HG02678 (cell line): Measurements from ENCODE around the gene CCDC134.
A peak's percentile ranks its signal among the peaks of the same experiment; 100 is the strongest.

Source experiments
- ATAC-seq: cut with Tn5 transposase; IDR thresholded peaks from one replicate; pipeline ENCODE4 v1.9.1; 2021; ENCODE audit warnings: mild to moderate bottlenecking, moderate library complexity; ENCODE audit not compliant: unreplicated experiment

Gene CCDC134

DNA sequence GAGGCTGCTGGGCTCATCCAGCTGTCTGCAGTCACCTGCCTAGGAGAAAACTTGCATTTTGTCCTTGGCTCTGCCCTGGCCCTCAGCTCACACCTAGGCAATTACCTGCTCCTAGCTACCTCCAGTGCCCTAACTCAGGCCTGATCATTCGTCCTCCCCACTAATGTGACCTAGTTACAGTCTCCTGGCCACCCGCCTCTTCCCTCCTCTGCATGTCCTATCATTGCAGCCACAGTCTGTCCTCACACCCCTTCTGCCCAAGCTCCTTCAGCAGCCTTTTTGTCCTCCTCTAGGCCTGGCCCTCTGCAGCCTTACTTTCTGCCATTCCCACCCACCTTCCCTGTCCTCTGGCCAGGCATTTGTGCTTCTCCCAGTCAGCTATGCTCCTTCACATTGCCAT is 17.7 kb upstream of the CCDC134 start:
- no peak for ATAC-seq

DNA sequence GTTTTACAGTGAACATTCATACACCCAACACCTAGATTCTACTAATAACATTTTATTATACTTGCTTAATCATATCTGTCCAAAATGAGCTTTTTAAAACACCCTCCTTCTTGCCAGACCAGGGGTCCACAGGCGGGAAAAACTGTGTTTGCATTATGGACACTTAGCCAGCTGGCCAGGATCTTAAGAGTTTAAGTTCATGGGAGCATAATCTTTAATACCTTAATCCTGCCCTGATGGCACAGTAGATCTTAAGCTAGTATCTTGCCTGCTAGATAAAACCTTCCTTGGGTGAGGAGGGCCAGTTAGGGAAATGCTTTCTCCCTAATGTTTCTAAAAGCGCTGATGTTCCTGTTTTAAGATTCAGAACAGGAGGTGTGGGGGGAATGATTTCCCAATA is 13.1 kb upstream of the CCDC134 start:
- ATAC-seq = no peak

DNA sequence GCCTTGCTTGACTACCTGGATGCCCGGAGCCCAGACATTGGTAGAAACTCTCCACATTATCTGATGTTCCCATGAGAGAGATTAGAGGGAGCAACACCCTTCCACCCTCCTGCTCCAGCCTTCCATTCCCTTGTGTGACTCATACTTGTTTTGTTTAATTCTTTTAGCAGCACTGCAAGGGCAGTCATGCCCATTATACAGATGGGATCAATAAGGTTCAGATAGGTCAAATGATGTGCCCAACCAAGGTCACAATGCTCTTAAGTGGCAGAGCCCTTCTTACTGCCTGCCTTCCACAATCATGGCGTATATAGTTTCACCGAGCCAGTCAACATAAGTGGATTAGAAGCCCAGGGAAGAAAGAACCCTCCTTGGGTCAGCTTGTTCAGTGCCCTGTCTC is 6.6 kb upstream of the CCDC134 start:
- ATAC-seq = no peak

DNA sequence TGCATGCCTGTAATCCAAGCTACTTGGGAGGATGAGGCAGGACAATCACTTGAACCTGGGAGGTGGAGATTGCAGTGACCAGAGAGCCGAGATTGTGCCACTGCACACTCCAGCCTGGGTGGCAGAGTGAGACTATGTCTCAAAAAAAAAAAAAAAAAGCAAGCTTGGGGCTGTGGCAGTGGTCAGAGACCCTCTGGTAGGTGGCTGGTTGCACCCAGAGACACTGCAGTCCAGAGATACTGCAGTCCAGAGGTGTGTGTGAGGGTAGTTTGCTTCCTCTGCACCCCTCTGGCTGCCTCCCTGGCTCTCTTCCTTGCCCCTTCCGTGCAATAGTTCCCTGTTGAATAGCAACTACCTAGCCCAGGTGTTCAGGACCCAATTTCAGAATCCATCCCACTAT is 1.7 kb upstream of the CCDC134 start:
- no peak for ATAC-seq

DNA sequence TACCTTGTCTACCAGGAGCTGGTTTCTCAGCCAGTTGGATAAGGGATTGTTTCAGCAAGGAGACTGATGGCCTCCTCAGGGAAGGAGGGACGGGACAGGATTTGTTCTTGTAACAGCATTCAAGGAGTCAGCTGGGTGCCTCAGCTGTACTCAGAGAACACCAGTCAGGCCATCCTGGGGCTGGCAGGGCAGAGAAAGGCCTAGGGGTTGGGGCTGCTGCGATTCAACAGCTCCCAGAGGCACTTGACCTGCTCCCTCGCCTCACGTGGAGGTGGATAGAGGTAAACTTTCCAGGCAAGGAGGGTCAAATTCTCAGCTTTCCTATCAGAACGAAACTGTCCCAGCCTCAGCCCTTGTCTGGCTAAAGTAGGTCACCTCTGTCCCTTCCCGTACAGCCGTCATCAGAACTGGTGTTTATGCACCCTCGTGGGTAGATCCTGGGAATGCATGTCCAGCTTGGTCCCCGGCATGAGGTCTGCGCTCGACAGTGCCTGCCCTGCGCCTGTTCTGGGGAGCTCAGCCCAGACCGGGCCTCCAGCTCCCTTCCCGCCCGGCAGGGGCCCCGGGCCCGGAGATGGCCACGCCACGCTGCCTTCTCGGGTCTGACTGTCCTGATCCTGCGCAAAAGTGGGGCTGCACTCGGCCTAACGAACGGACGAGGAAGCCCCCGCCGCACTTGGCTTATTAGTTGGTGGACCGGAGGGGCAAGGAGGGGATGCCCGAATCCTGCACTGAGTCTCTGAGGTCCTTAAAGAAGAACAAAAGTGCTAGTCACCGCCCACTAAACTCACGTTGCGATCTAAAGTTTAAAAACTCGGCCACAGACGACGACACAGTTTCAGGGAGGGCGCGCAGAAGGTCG is 762 bp upstream of the CCDC134 start:
- peak; percentile 34 for ATAC-seq

DNA sequence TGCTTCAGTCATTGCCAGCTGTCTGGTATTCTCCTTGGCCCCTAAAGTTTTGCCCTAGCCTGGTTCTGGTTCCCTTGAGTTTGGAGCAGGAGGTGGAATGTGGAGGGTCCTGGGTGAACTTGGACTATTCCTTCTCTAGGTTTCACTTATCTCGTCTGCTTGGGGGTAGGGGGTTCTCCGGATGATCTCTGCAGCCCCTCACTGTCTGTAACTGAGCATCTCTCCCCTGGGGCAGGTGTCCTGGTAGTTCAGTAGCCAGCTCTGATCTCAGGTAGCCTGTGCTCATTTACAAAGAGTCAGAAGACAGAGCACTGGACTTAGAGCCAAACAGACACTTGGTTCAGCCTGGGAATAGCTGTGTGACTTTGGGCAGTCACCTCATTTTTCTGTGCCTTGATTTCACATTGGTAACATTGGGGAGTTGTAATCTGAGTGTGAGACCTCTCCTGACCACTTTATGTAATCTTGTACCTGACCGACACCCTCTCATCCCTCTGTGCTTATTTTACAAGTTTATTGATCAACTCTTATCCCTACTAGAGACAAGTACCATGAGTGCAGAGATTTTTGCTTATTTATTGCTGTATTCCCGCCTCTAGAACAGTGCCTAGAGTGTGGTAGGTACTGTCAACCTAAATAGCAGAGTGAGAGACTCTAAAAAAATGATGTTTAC is 804 bp downstream of the CCDC134 start:
- no peak for ATAC-seq

DNA sequence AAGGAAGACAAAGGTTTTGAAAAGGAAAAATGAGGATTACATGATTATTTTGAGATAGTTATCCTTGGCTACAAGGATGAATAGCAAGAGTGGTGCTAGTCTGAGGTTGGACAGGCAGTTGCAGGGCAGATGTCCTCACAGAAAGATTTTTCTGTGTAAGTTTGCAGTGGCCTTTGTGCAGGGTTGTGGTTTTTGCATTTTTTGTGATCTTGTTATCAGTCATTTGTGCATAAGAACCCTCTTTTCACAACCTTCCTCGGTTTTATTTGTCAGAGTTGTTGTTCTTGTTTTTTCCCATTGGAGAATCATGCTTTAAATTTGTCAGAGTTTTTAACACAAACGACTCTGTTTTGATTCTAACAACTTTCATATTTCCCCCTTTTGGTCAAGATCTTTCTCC is 1.4 kb downstream of the CCDC134 start:
- ATAC-seq = no peak

DNA sequence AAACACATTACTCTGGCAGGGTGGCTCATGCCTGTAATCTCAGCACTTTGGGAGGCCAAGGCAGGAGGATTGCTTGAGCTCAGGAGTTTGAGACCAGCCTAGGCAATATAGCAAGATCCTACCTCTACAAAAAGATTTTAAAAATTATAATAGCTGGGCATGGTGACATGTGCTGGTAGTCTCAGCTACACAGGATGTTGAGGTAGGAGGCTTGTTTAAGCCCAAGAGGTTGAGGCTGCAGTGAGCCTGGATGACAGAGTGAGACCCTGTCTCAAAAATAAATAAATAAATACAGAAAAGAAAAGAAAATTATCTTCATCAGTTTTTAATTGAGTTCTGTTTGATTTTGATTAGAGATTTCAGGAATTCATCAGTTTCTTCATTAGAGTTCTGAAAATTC is 5.2 kb downstream of the CCDC134 start:
- ATAC-seq = no peak

DNA sequence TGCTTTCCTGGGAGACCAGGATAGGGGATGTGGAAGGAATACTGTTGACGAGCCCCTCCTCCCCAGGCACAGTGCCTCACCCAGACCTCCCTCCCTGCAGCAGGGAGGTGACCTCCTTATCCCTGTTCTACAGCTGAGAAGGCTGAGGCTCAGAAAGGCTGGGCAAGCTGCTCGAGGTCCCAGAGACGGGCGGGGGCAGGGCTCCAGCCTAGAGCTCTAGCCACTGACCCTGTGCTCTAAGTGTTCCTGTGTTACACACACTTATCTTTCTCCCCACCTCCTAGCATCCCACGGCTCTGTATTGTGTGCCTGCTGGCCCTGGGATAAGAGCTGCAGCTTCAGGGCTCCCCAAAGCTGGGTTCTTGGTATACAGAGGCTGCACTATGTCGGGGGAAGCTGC is 7.9 kb downstream of the CCDC134 start:
- ATAC-seq = no peak

DNA sequence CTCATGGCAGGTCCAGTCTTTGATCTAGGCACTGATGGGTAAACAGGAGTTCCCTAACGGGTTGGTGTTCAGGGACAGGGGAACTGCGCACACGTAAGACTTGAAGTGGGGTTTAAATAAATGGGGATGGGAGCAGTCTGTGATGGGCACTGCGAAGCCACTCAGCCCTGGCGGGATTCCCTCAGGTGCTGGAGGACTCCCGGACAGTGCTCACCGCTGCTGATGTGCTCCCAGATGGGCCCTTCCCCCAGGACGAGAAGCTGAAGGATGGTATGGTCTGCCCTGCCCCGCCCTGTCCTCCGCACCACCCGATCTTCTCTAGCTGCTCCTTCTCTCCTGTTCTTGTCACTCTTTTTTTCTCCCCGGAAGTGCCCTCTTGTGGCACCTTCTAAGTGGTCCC is 9.5 kb downstream of the CCDC134 start:
- no peak for ATAC-seq

DNA sequence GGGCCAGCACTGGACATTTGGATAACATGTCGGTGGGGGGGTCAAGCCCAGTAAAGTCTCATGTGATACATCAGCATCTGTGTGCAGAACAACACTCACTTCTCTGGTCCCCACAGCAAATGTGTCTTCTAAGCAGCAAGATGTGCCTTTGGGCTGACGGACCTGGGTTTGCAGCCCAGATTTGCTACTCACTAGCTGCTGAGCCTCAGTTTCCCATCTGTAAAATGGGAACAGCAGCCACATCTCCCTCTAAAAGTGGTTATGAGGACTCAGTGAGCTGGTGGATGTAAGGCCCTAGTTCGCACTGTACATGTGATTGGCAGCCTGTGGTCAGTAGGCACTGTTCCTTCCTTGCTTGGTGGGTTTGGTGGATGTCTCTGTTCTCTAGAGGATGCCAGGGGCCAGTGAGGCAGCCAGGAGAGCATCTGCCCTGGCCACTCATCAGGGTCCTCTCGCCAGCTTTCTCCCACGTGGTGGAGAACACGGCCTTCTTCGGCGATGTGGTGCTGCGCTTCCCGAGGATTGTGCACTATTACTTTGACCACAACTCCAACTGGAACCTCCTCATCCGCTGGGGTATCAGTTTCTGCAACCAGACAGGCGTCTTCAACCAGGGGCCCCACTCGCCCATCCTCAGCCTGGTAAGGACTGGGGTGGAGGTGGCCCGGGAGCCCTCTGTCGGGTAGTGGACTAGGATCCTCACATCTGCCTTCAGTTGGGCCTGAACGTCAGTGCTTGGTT is 12.5 kb downstream of the CCDC134 start:
- ATAC-seq = no peak

DNA sequence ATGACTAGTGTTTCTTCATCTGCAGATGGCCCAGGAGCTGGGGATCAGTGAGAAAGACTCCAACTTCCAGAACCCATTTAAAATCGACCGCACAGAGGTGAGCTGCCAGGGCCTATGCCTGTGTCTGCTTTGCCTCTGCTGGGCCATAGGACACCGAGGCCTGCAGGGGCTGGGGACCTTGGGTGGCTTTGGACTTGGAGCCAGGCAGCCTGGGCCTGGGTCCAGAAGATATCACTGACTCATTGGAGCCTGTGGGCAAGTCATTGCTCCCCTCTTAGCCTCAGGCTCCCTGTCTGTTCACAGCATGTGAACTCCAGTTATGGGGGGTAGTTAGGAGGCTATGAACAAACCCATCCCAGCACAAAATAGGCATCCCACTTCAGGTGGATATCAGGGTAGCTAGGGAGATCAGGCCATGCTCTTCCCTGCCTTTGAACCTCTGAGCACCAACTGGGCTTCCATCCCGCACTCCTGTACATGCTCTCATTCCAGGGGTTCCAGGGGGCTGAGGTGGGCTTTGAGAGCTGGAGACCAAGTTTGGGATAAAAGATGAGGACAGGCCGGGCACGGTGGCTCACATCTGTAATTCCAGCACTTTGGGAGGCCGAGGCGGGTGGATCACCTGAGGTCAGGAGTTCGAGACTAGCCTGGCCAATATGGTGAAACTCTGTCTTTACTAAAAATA is 13.4 kb downstream of the CCDC134 start:
- ATAC-seq = no peak

DNA sequence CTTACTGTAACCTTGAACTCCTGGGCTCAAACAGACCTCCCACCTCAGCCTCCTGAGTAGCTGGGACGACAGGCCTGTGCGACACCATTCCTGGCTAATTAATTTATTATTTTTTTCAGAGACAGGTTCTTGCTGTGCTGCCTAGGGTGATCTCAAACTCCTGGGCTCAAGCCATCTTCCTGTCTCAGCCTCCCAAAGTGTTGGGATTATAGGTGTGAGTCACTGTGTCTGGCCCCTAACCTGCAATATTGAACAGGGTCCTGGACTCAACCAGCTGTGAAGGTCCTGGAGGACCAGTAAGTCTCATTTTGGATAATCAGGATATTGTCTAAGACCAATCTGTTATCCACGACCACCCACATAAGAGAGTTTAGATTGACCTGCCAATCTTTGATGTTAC is 15.2 kb downstream of the CCDC134 start:
- no peak for ATAC-seq

DNA sequence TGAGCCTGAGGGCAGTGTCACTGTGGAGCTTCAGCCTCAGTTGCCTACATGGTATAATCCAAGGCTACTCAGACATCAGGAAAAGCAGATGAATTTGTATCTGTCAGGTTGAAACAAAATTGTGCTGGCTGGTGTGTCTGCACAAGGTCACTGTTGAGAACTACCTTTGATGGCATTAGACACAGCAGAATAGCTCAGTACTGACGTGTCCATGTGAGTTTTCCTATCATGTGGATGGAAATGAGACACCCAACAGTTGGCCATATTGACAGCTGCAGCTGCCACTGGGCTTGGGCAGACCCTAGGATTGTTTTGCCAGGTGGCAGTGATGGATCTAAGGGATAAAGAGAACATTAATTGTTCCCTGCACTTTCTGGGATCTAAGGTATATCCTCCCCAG is 15.8 kb downstream of the CCDC134 start:
- no peak for ATAC-seq

DNA sequence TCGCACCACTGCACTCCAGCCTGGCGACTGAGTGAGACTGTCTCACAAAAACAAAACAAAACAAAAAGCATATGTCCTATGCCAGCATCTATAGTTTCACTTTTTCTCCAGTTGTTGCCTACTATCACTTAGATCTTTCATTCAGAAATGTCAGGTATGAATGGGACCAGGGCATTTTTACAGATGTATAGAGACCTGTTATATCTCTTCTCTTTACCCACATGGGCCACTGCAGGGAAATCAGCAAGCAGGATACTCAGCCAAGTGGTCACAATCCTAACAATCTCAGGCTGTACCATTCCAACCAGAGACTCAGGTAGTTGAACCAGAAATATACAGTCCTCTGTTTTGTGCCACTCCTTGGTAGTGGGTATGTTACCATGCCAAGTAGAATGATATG is 16.4 kb downstream of the CCDC134 start:
- ATAC-seq = no peak

DNA sequence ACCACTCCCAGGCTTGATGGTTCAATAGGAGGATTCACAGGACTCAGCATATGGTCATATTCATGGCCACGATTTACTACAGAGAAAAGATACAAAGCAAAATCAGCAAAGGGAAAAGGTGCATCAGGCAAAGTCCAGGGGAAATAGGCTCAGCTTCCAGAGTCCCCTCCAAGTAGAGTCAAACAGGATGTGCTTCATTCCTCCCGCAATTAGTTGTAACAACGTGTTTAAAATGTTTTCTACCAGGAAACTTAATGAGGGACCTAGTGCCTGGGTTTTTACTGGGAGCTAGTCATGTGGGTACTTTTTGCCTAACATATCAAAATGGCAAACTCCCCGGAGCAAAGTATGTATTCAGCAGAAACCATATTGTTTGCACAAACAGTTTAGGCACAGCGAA is 17.5 kb downstream of the CCDC134 start:
- ATAC-seq = no peak

DNA sequence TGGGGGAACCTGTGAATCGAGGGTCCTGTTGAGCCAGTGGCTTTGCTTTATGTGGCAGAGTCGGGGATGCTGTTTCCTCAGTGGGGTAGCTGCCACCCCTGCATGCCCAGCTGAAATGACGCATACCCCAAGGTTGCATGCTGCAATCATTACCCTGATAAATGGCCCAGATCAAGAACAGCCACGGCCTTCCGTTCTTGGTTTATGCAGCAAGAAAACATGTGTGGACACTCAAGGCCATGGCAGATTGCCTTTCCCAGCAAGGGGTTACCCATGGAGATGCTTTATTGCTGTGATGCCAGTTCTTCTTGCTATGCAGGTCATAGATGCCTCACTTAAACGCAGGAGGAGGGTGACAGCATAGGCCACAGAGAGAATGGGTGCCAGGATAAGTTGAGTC is 18.1 kb downstream of the CCDC134 start:
- ATAC-seq = no peak

DNA sequence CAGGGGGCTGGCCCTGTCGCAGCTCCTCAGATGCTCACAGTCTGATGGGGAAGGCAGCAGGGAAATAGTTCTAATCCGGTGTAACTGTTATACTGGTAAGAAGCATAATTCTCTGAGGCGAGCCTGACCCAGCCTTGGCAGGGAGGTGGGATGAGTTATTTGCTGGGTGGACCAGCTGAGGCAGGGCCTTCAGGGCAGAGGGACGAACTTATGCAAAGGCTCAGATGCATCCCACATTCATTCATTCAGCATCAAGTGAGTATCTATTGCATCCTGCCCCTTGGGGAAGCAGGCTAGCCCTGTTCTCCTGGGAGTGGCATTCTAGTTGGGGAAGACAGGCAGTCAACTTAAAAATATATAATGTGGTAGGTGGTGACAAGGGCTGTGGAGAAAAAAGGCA is 18.8 kb downstream of the CCDC134 start:
- no peak for ATAC-seq

DNA sequence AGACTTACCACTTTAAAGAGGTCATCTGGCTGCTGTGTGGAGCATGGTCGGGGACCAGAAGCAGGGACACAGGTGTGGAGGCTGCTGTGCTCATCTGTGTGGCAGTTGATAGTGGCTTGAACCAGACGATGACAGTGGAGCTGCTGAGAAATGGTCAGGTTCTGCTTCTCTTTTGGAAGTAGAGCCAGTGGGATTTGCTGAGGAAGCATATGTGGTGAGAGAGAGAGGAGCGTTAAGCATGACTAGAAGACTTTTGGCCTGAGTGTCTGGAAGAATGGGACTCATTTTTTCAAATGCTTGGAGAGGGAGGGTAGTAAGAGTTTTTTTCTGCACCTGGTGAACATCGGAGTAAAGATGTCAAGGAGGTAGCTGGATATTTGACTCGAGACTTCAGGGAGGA is 20.0 kb downstream of the CCDC134 start:
- ATAC-seq = no peak

DNA sequence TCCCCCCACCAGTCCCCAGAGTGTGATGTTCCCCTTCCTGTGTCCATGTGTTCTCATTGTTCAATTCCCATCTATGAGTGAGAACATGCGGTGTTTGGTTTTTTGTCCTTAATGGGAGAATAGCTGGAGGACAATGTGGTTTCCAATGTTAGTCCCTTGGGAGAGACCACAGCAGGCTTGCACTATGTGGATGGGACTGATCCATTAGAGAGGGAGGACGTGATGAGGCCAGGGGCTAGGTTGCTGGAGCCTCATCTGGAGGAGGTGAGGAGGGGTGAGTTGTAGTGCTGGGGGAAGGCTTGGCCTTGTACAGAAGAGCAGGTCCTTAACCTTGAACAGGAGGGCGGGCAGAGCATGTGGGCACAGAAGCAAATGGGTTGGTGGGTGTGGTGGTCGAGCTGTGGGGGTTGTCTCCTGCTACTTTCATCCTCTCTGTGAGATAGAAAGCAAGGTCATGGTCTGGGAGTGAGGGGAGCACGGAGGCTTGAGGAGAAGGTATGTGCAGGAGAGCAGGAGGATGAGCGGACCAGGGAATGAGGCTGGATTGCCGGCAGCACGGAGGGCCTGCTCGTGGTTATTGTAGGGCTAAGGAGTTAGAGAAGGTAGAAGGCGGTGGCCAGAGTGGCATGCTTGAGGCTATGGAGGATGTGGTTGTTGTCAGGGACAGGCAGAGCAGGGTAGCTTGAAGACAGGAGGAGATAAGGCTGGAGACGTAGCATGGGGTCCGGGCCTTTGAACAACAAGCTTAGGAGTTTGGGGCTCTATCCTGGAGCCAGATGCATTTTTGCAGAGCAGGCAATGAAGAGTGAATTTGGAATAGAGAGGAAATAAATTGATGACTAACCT is 21.2 kb downstream of the CCDC134 start:
- ATAC-seq = no peak
